ENCODE results near the gene PTRHD1.
"Not testable (repeated sequence)": the region's sequence is repeated elsewhere in the genome, so short reads cannot be mapped to it uniquely, and the experiment has no call there.

The PTRHD1 gene

GRCh38 chr2:24816404-24816803 is 23.2 kb upstream of the PTRHD1 start:
- DNase-seq (ENCODE audit: insufficient read length, low spot score) (no peak), FAIRE-seq (no peak)
- no peak for TF ChIP-seq CTCF (IDR thresholded peaks at IDR 0.05; ENCODE audit: insufficient read depth, missing control alignments)

GRCh38 chr2:24815171-24815570 is 22.0 kb upstream of the PTRHD1 start:
- FAIRE-seq (no peak), DNase-seq (ENCODE audit: insufficient read length, low spot score) (no peak)
- TF ChIP-seq CTCF (IDR thresholded peaks at IDR 0.05; ENCODE audit: insufficient read depth, missing control alignments): no peak

GRCh38 chr2:24814516-24814915 is 21.3 kb upstream of the PTRHD1 start:
- no peak for TF ChIP-seq CTCF (IDR thresholded peaks at IDR 0.05; ENCODE audit: insufficient read depth, missing control alignments)
- FAIRE-seq (no peak), DNase-seq (ENCODE audit: insufficient read length, low spot score) (no peak)

GRCh38 chr2:24813691-24814137 is 20.5 kb upstream of the PTRHD1 start:
- DNase-seq (ENCODE audit: insufficient read length, low spot score) (no peak), FAIRE-seq (no peak)
- no peak for TF ChIP-seq CTCF (IDR thresholded peaks at IDR 0.05; ENCODE audit: insufficient read depth, missing control alignments)

- TF ChIP-seq CTCF (IDR thresholded peaks at IDR 0.05; ENCODE audit: insufficient read depth, missing control alignments): no peak
- DNase-seq (ENCODE audit: insufficient read length, low spot score) (no peak), FAIRE-seq (no peak)
Measured at GRCh38 chr2:24809316-24810007, 16.3 kb upstream of the PTRHD1 start.

- TF ChIP-seq CTCF (IDR thresholded peaks at IDR 0.05; ENCODE audit: insufficient read depth, missing control alignments): no peak
- FAIRE-seq (no peak), DNase-seq (ENCODE audit: insufficient read length, low spot score) (no peak)
Measured at GRCh38 chr2:24806661-24807036, 13.5 kb upstream of the PTRHD1 start.

- not testable (repeated sequence) for FAIRE-seq; DNase-seq (ENCODE audit: insufficient read length, low spot score)
Measured at GRCh38 chr2:24805811-24806660, 12.8 kb upstream of the PTRHD1 start.

- not testable (repeated sequence) for FAIRE-seq; DNase-seq (ENCODE audit: insufficient read length, low spot score)
Measured at GRCh38 chr2:24800487-24800886, 7.3 kb upstream of the PTRHD1 start.

All from D721Med (cell line).